Activated gamma-delta T cell treated with Interleukin-2 at 50 U/mL for 16 hours (primary cell): Measurements from ENCODE around the gene KRT12.
"Not testable (repeated sequence)": the region's sequence is repeated elsewhere in the genome, so short reads cannot be mapped to it uniquely, and the experiment has no call there.

Experiments
- DNase-seq: peaks from one replicate; pipeline ENCODE4 v3.0.0-alpha.2; 2020

The KRT12 gene

DNA sequence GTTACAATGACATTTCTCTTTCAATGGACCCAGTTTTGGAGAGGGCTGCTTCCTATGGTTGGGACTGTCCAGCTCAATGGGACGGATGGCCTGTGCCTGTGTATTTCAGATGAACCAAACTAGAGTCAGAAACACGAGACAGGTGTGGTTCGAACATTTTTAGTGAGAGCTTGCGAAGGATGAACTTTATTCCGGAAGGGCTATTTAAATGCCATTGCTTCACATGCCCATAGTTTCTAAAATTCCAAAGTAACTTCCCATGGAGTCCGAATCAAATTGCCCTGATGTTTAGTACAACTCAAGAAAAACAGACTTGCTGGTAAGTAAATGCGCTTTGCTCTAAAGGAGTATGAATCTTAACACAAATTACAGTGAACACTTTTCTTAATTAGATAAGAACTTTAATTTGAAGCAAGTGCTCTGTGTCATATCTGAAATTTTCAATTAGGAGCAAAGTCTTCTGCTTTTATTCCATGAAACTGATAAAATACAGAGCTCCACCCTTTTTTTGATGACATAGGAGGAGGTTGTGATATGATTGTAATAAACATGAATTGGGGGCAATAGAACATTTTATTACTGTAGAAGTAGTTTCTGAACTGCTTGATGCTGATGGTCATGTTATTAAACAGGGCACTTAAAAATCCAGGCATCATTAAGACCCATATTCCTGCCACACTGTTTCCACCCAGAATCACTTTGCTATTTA is 16.8 kb upstream of the KRT12 start:
- DNase-seq: no peak

GRCh38 chr17:40883031-40883430 is 16.0 kb upstream of the KRT12 start:
- no peak for DNase-seq

GRCh38 chr17:40879026-40879425 is 12.0 kb upstream of the KRT12 start:
- no peak for DNase-seq

DNA sequence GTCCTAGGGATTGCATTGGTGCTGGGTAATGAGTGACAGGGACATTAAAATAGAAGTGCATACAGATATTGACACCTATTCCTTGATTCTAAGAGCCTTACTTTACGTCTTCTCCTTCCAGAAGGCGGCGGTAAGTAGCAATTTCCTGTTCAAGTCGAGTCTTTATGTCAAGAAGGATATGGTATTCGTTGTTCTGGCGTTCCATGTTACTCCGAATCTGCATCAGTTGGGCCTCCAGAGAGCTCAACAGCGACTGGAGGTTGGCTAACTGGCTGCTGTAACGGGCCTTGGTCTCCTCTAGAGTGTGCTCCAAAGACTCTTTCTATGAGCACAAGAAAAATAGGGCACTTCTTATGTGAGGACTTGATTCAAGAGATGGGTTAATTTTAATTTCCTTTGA is 11.0 kb upstream of the KRT12 start:
- DNase-seq: no peak

DNA sequence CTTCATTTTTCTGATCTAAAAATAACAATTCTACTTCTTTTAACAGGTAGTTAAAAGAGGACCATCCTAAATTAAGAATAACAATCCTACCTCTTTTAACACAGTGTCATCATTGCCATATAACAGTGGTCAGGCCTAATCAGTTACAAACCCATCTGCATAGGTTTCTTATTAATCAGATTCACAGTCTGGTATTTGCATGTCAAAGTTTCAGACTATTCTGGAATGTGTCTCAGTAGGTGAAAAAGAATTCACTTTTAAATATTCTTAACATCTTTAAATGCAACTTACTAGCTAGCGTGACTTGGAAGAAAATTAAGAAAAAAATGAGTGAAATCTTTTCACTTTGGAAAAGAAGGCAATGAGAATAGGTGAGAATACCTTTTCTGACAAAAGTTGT is 6.8 kb upstream of the KRT12 start:
- no peak for DNase-seq

- no peak for DNase-seq
These were observed 6.2 kb upstream of the KRT12 start for GRCh38 chr17:40873255-40873654.

DNA sequence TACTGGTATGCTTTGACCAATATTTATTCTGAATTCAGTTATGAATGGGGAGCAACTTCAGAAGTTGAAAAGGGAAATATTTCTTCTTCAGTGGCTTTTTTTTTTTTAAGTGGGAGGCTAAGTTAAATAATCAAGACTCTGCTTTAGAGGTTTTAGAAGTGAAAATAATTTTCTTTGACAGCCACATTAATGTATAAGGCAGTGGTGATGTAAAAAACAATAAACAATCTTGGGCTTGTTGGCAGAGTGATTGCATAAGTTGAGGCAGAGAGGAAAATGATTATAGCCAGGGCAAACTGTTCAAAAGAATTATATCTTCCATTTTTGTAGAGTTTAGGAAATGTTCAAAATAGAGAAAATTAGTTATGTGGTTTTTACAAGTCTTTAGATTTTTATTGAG is 5.4 kb upstream of the KRT12 start:
- no peak for DNase-seq

- DNase-seq: no peak
These were observed 4.3 kb upstream of the KRT12 start for GRCh38 chr17:40871316-40871715.

GRCh38 chr17:40870136-40870535 is 3.1 kb upstream of the KRT12 start:
- no peak for DNase-seq

- no peak for DNase-seq
These were observed 2.2 kb downstream of the KRT12 start for GRCh38 chr17:40864661-40865390.

DNA sequence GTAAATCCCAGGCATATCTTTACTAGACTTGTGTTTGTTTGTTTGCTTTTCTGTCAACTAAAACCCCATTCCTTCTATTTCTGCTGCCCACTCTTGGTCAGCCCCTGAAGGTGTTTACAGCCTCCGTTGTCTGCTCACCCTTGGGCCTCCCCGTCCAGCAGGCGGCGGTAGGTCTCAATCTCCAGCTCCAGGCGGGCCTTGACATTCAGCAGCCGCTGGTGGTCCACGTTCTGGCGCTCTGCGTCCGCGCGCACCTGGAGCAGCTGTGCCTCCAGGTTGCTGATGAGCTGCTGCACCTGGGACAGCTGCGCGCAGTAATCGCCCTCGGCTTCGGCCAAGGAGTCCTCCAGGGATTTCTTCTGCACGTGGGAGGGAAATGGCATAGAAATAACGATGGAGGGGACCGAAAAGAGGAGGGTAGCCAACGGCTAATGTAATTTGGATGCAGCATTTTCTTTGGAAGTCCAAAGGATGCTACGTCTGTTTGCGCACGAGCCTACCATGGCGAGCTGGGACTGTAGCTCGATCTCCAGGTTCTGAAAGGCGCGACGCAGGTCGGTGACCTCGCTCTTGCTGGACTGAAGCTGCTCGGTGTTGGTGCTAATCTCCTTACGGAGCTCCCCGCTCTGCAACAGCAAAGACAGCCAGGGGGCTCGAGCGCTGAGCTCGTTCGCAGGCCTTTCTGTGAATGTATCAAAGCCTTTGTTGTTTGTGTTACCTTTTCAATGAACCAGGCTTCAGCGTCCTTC is 3.9 kb downstream of the KRT12 start:
- no peak for DNase-seq

- no peak for DNase-seq
These were observed 7.5 kb downstream of the KRT12 start for GRCh38 chr17:40859536-40859935.

DNA sequence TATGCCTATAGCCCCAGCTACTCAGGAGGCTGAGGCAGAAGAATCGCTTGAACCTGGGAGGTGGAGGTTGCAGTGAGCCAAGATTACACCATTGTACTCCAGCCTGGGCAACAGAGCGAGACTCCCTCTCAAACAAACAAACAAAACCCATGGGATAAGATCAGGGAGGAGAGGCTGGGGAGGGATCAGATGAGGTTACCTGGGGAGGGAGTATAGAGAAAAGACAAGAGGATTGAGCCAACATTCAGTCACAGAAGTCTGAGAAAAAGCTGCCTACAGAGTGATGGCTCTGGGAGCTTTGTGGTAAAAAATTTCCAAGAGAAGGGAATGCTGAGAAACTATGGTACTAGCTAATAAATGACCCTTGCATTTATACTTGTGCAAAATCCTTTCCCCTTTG is 8.4 kb downstream of the KRT12 start:
- DNase-seq: not testable (repeated sequence)

GRCh38 chr17:40857535-40857934 is 9.5 kb downstream of the KRT12 start:
- DNase-seq: no peak

- no peak for DNase-seq
These were observed 12.7 kb downstream of the KRT12 start for GRCh38 chr17:40854175-40854814.

DNA sequence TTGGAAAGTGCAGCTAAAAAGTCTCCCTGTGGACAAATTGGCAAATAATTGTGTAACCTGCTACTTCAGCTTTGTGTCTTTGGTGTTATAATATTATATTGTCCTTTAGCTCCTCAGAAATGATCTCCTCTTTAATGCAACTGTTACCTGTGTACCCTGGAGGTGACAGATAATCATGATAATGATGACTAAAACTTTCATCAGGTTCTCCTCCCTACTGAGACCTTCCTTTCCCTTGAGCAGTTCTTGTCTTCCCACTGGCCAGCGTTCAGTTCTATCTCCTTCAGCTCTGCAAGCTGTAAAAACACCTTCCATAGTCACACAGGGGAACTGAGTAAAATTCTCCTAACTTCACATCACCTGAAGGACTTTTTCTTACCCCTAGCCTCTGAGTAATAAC is 14.7 kb downstream of the KRT12 start:
- no peak for DNase-seq

DNA sequence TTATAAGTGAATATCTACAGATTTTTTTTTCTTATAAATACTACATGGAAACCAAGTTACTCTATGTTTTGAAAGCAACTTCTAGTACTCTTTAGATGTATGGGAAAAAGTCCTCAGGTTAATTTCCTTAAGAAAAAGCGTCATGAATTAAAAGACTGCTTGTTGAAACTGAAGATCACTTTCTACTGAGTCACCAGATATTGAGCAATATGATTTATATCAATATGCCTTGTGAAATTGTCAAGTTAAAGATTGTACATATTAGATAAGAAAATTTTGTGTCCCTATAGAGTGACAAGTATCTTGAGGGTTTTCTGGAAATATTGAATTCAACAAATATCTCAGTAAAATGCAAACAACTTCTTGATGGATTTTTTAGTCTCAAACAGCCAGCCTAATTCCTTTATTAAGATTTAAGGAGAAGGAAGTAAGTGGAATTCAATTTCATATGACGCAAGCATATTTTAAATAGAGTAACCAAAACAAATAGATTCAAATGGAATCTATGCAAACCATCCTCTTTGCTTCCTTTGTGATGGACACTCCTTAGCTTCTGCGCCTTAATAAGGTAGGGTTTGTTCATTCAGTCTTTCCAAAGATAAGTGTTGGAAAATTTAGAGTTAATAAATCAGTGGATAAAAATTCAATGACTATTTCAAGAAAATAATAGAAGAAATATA is 16.6 kb downstream of the KRT12 start:
- DNase-seq: no peak

- no peak for DNase-seq
These were observed 17.3 kb downstream of the KRT12 start for GRCh38 chr17:40849723-40850122.

DNA sequence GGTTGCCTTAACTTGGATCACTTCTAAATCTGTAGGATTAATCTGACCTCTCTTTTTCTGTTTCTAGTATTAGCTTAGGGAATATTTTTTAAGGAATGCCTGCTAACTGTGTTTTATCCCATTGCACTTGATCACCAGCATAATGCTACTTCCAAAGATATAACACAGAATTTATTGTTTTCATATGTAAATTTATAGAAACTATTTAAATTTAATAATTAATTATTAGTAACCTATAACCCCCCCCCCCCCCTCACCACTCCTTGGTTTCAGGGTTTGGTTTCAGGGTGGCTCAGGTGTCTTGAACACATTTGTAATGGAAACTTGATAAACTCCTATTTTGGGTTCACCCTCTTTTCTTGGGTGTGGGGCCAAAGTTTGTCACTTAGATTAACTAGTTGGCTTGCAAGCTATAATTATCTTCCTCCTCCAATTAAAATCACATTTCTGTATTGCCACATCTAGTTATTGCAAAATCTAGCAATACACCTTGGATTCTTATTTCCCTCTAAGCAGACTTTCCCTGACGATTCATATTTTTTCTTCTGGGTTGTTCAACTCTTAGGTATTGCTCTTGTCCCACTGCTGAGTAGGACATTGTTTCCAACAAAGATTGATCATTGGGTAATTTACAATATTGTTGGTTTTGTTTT is 18.3 kb downstream of the KRT12 start:
- no peak for DNase-seq

- DNase-seq: no peak
These were observed 20.4 kb downstream of the KRT12 start for GRCh38 chr17:40846515-40847144.

DNA sequence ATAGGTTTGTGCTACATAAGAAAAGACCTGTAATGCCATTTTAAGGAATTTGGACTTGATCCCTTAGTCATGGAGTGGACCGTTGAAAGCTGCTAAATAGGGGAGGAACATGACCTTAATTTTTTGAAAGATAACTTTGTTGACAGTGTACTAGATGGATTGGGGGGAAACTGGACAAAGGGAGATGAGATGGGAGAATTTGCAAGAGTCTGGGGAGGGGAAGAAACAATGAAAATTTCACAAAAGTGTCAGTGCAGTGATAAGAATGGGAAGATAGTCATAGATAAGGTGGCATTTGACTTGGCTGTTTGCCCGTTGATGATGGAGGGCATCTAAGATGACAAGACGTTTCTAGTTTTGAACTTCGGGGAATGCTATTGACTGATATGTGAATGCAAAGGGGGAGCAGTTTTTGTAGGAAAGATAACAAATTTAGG is 22.3 kb downstream of the KRT12 start:
- no peak for DNase-seq

GRCh38 chr17:40843242-40843641 is 23.8 kb downstream of the KRT12 start:
- no peak for DNase-seq
